SHP77 (cell line): ENCODE data around the gene VPS8.

Source experiments
- DNase-seq, 2 experiments: peaks; one replicate each; lab custom pipeline; 2025; lab: John Stamatoyannopoulos, UW

The VPS8 gene

DNA sequence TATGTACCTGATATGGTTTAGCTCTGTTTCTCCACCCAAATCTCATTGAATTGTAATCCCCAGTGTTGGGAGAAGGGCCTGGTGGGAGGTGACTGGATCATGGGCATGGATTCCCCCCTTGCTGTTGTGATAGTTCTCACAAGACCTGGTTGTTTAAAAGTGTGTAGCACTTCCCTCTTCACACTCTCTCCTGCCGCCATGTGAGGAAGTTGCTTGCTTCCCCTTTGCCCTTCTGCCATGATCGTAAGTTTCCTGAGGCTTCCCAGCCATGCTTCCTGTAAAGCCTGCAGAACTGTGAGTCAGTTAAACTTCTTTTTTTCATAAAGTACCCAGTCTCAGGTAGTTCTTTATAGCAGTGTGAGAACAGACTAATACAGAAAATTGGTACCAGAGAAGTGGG lies 247.8 kb downstream of the VPS8 start:
- no peak for DNase-seq

DNA sequence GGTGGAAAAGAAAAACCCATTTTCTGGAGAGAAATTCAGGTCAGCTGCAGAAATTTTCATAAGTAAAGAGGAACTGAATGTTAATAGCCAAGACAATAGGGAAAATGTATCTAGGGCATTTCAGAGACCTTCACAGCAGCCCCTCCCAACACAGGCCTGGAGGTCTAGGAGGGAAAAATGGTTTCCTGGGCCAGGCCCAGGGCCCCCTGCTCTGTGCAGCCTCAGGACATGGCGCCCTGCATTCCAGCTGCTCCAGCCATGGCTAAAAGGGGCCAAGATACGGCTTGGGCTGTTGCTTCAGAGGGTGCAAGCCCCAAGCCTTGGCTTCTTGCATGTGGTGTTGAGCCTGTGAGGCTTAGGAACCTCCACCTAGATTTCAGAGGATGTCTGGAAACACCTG lies 248.7 kb downstream of the VPS8 start:
- DNase-seq: no peak

DNA sequence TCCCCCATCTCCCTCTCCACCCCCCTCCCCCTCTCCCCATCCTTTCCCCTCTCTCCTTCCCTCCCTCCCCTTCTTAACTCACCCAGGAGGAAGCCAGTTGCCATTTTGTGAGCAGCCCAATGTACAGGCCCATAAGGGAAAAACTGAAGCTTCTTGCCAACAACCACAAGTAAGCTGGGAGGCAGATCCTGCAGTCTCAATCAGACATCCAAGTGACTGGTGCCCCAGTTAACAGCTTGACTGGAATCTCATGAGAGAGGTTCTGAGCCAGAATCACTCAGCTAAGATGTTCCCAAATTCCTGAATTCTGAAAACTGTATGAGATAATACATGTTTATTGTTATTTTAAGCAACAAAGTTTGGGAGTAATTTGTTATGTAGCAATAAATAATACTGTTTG lies 250.2 kb downstream of the VPS8 start:
- DNase-seq: no peak

DNA sequence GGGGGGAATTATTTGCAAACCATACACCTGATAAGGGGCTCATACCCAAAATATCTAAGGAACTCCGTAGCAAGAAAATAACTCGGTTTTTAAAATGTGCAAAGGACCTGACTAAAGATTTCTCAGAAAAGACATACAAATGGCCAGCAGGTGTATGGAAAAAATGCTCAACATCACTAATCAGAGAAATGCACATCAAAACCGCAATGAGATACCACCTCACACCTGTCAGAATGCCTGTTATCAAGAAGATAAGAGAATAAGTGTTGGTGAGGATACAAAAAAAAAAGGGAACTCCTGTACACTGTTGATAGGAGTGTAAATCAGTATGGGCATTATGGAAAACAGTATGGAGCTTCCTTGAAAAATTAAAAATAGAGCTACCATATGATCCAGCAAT lies 251.5 kb downstream of the VPS8 start:
- no peak for DNase-seq

DNA sequence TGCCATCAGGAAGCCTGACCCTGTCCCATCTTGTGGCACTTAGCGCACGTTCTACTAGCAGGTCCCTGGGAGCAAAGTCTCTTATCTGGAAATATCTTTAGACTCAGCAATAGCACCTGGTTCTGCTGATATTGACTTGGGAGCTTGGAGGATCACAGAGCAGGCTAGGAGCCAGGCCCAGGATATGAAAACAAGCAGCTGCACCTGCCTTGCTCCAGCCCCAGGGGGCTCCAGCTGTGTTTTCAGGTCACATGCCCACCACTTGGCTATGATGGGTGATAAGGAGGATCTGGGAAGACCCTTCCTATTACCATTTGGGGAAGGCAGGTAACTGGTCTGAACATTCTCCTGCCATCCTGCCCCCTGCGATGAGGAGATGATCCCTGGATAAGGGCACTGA lies 253.1 kb downstream of the VPS8 start:
- DNase-seq: no peak

DNA sequence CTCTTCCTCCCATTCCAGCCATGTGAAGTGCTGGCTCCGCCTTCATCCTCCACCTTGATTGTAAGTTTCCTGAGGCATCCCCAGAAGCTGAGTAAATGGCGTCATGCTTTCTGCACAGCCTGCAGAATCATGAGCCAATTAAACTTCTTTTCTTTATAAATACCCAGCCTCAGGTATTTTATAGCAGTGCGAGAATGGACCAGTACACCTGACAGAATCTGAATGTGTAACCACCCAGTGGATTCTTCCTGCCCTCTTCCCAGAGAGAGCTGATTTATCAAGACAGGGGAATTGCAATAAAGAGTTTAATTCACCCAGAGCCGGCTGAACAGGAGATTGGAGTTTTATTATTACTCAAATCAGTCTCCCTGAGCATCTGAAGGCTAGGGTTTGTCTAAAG lies 254.3 kb downstream of the VPS8 start:
- DNase-seq: no peak

DNA sequence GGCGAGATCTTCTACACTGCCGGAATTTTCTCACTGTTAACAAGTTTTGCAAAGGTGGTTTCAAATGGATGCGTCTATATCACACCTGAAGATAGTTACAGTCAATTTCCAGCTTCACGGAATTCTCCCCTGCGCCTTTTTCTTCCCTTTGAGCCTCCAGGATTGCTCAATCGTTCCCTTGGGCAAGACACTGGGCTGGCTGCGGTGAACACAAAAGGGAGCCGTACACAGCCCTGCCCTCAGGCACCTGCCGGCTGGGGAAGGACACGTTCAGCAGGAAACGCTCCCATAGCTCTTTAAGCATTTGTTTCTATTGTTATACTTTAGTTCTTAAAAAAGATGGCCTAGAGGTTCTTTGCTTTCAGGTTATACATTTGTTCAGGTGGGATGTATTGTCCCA lies 255.2 kb downstream of the VPS8 start:
- DNase-seq: no peak

DNA sequence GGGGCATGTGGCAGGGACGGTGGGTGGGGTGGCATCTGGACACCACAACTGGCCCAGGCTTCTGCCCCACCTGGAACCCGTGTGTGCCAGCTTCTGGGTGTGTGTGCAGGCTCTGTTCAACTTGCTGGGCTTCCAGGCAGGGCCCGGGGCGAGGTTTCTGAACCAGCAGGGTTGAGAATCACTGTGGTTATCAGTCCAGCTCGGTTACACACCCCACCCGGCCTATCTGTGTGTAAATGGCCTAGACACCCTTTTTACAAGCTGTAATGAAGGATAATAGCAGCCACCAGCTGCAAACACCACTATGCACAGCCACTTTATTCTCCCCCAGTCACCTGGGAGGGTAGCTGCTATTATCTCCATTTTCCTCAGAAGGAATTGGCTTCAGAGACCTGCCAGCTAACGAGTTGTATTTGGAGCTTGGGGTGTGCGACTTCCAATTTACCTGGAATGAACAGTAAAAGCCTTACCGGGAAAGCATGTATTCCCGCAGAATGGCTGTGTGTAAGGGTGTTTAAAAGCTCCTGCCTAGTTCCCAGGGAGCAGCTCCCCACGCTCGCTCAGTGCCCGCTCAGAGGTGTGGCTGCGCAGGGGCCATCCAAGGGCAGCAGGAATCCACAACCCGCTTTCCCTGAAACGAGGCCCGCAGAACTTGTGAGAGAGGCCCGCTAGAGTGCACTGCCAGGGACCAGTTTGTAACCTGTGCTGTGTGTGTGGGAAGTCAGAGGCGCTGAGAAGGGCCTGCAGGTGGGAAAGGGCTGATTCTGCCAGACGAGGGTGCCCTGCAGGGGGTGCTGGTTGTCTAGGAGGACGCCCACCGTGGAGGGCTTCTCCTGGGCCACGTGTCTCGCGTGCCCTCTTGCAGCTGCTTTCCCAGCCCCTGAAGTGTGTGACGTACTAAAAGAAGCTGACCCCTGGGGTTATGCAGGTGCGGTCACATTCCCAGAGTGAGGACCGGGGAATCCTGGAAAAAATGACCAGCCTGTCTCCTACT lies 257.4 kb downstream of the VPS8 start:
- peak; percentile 46 to 51 for DNase-seq

DNA sequence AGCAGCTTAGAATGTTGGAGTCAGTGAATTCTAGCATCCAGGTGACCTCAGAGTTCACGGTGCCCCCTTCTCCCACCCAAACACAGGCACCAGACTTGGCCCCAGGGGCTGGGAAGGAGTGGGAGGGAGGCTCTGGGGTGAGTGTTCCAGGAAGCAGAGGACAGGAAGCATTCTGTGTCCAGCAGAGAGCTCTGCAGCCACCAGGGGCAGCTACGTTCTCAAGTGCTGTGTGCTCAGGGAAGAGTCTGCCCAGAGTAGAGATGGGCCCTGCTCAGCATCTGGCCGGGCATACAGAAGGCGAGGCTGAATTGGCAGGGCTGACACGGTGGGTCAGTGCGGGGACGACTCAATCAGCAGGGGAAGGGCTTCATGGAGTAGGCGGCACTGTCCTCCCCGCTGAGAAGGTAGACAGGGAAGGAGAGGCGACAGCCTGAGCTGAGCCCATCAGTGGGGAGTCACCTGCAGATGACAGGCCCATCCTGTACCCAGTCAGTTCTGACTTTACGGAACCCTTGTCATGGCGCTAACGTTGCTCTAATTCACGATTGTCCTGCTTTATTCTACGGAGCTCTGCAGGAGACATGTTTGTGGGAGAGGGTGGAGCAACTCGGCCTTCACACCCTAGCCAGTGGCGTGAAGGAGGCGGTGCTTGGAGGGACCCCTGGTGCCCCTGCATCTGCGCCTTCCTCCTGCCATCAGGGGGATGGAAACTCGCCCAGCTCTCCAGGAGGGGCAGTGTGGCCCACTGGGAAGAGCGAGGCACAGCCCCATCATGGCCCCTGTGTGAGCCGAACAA lies 258.7 kb downstream of the VPS8 start:
- peak; percentile 67 to 74 for DNase-seq

DNA sequence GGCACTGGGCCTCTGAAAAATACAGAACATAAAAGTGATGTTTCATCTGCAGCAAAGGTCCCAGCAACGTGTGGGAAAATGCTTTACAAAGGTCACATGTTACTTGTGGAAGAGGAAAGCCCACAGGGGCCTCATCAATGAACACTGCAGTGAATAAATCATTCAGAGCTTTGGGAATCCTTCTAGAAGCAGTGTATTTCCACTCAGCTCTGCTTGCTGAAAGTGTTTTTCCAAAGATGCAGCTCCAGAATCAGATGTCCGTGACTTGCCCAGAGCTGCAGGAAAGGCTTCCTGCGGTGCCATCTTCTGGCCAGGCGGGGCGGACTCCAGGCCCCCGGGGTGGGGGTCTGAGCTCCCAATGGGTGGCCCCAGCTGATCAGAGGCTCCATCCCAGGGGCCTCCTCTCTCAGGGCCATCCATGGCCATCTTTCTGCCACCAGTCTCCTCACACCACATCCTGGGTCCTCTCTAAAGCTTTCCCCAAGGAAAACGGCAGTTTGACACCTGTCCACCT lies 259.4 kb downstream of the VPS8 start:
- no peak for DNase-seq

DNA sequence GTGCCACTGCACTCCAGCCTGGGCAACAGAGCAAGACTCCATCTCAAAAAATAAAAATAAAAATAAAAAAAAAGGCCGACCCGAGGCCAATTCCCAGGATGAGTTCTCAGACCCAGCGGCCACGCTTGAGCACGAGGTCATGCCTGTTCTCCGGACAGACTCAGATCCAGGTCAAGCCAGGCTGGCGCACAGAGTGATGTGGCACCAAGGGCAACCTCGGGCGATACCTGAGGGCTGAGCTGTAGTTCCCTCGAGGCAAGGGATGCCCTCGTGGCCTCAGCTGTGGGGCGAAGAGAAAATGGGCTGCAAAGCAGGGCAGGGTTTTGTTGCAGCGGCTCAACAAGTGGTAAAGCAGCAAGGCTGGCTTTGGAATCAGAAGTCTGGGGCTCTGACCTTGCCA lies 263.6 kb downstream of the VPS8 start:
- DNase-seq: no peak

DNA sequence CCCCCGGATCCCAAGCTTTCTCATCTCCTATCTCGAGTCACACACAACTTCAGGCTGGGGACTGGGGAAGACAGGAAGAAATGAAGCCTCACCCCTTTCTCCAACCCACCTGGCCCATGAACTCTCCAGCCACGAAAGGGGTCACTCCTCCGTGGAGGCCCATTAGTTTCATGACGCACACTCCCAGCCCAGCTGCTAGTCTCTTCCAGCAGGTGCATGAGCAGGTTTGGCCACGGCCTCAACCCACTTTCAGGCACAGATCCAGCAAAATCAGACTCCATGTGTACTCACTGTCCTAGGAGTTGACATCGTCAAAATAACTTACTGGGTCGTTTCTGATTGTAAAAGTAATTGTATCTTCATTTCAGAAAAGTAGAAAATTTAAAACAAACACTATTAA lies 264.3 kb downstream of the VPS8 start:
- DNase-seq: peak; percentile 55 to 59

DNA sequence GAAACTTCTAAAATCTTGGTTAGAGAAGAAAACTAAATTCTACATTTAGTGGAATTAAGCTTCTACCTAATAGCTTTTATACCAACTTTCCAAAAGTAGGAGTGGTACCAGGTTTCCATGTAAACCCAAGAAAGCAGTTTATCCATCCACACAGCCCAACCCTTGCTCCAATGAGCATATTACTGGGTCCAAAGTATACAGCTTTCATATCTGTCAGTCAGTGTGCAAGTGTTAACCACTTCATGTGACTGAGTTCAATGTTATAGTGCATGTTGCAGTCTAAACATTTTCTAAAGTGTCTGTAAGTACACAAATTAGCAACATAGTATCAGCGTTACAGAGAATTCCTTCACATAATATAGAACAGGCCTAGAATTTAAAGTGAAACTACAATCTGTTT lies 267.7 kb downstream of the VPS8 start:
- DNase-seq: no peak

DNA sequence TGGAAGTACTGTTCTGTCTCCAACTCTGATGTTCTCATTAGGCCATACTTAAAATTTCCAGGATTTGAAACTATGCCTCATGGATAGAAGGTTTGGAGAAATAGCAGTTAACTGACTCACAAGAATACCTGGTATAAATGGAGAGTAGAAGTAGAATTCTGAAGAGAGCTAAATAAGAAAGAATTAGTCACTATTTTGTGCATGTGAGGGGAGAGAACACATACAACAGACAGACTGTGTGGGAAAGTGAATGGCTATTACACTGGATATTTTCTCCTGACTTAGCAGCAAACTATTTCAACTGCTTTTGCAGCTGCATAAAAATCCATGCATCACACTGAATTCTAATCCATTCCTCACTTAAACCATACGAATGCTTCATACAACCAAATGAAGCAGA lies 269.6 kb downstream of the VPS8 start:
- DNase-seq: no peak

DNA sequence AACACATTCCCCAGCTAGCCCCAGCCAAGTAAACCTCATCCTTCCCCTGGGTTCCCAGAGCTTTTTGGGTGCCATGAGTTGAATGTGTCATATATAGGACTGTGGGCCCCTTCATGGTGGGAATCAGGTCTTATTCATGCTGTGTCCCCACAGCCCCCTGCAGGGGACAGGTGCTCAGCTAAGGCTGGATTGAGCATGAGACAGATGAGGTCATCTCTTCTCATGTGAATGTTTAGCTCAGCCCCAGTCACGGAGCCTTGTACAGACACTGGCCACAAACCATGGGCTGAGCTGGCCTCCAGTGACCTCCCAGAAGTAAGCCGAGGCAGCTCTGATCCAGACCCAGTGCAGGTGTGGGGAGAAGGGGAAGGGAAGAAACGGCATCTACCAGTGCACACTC lies 270.2 kb downstream of the VPS8 start:
- no peak for DNase-seq

DNA sequence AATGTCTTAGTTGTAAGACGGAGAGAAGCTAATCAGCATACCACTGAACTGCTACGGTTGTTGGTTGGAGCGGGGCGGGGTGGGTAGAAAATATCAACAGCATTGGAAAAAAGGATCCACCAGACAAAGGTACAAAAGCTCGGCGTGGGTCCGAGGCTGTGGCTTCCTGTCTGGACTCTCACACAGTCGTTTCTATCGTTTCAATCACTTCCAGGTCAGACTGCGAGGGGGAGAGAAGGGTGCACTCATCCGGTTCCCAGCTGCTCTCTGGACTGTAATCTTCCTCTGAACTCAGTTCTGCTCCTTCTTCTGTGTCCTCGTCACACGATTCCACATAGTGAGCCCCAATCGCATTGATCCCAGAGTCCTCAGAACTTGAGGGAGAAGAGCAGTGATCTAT lies 270.9 kb downstream of the VPS8 start:
- DNase-seq: no peak

DNA sequence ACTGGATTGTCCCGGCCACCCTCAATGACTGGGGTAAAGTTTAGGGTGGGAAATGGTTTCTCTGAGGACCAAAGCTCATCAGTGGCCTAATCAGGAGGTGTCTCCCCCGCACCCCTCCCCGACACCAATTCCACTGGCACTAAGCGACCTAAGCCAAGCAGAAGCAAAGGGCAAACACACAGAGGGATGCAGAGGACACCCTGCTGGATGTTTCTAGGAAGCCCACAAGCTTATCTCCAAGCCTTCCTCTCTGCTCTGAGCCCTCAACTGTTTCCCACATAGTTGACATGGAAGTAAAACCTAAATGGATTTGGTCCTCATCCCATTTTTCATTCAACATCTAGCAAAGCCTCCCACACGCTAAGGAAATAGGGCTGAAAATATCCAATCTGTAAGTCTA lies 272.4 kb downstream of the VPS8 start:
- DNase-seq: no peak

DNA sequence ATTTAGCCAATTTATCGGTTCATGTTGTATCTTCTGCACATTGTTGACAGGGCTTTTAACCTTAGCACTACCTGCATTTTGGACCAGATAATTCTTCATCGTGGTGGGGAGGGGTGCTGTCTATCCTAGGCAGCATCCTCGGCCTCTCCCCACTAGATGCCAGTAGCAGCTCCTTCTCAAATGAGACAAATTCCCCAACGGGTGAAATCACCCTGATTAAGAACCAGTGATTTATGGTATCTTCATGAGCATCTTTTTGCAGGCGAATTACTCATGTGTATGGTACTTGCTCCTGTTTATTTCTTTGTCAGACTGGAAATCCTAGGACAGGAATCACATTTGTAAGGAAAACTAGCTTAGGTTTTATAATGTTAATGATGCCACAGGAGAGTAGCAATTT lies 272.9 kb downstream of the VPS8 start:
- no peak for DNase-seq

DNA sequence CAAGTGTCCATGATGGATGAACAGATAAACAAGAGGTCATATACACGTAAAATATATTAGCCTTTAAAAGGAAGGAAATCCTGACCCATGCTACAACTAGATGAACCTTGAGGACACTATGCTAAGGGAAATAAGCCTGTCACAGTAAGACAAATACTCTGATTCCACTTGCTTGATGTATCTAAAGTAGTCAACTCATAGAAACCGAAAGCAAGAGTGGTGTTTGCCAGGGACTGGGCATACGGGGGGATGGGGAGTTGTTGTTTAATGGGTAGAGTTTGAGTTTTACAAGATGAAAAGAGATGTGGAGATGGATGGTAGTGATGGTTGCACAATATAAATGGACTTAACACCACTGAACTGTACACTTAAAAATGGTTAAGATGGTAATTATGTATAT lies 275.5 kb downstream of the VPS8 start:
- DNase-seq: no peak

DNA sequence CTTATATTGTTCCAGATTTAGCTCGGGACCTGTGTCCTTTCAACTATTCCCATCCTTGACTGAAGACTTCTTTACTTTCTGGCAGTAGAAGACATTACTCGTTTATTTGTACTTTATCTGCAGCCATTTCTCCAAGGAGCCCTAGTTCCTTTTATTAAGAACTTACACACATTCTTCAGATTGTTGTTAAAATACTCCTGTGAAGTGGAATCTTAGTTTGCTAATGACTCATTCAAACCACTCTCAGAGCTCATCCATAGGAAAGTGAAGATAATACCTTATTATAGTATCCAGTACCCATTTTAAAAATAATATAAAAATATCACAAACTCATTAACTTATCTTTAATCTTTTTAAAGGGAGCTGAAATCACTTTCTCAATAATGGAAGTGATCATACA lies 277.4 kb downstream of the VPS8 start:
- no peak for DNase-seq

DNA sequence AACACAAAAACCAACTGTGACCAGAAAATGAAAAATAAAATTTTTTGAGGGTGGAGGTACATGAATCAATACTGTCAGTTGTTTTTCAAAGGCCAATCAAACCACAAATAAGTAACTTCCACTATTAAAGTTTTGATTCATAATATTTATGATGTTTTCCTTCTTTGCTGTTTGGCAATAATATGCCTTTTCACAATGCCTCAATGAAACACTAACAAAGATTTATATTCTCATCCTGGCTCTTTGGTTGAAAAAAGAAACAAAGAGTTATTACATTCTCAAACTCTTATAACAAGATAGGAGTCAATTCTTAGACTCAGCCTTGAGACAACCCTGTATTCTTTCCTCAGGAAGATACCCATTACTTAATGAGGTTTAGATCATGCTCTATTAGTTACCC lies 277.8 kb downstream of the VPS8 start:
- DNase-seq: no peak

DNA sequence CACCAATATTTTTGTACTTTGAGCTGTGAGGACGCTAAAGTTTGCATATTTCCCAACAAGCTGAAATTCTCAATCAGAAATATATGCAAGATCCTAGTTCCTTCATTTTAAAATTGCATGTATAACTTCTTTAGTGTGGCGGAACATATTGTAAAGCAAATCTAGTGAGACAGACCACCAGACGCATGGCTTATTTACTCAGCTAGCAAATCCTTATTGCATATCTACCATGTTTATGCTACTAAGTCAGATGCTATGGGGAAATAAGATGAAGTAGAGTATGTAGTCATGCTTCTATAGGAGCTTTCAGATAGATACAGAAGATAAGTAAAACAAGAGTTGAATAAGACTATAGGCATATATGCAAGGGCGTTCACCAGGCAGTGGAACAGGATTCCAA lies 278.8 kb downstream of the VPS8 start:
- no peak for DNase-seq

DNA sequence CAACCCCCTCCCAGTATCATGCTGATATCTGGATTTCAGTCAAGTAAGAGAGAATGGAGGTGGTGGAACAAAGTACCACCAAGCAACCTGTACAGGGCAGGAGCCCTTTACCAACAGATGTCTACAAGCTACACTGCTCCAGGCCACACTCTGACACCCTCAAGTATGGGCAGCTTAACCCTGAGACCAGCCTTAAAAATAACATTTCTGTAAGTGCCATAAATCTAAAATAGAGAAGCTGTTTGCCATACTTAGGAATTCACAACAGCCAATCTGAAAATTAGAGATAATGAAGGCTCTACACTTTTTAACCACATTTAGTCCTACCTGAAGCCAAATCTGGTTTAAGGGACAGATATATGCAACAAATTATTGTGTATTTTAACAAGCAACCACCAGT lies 281.1 kb downstream of the VPS8 start:
- DNase-seq: no peak
